Uterus (tissue), 2 donors: ENCODE data around the gene SYMPK.

Experiments
- CTCF ChIP-seq, 4 experiments: fragments of 200-600 bp in 2 of 4; fragments of 450-650 bp in 2 of 4; sonication (generic) in 2 of 4; IDR thresholded peaks; one replicate each; pipeline ENCODE4 v1.5.1; 2016 to 2019; ENCODE audit warnings: antibody characterized with exemption in 4 of 4, mild to moderate bottlenecking in 2 of 4, moderate library complexity in 1 of 4
- POLR2A ChIP-seq, 2 donors: fragments of 450-650 bp; IDR thresholded peaks; one replicate each; pipeline ENCODE4 v1.6.1; 2016; ENCODE audit warnings: antibody characterized with exemption in 2 of 2, mild to moderate bottlenecking in 1 of 2, moderate library complexity in 1 of 2

- no peak for TF ChIP-seq CTCF (IDR thresholded peaks at IDR 0.05)
- no peak for TF ChIP-seq POLR2A (IDR thresholded peaks at IDR 0.05)
Observed at GRCh38 chr19:45785781-45786532, 77.0 kb downstream of the SYMPK start.
